Heart left ventricle (tissue), 13 donors: ENCODE results near the gene PAGR1.

ENCODE experiments used
- CTCF ChIP-seq, 12 donors: fragments of 200-600 bp; sonication (generic) in 4 of 12; IDR thresholded peaks; one replicate each; pipeline versions ENCODE4 v1.5.0 to v1.8.0; 2018 to 2022; ENCODE audit warnings: antibody characterized with exemption in 12 of 12, mild to moderate bottlenecking in 5 of 12
- POLR2A ChIP-seq, 2 donors: fragments of 450-650 bp; IDR thresholded peaks; one replicate each; pipeline ENCODE4 v1.6.1; 2017; ENCODE audit warnings: antibody characterized with exemption in 2 of 2, mild to moderate bottlenecking in 2 of 2, moderate library complexity in 2 of 2
- donor health status: ischemic (EF 13 %, LVEDD 7.1; RV severe dilation, severe dysfunction).
- donor health status: DM: no; HTN: yes; CAD: no.
- donor health status: DM: no; HTN: no; CAD: no.
- donor health status: ischemic (EF 25% LVEDD 6.9; RV normal size, moderate dysfunction).
- donor health status: ischemic (EF 25% LVEDD 5.7; RV mildly dilated, moderate dysfunction).
- donor health status: ischemic (EF 35%, LVEDD 5.7; RV mildly dilated, moderate dysfunction).
- donor health status: nonischemic (EF 11% LVEDD 7.7; RV severe dilation, severe dysfunction).
- donor health status: DM: yes; HTN: yes; CAD: no.
- donor health status: PGD.
- donor health status: ischemic (EF 29% LVEDD 5.4; RV normal size, mild dysfunction).
- donor health status: nonischemic (EF 23%, LVEDD 6.1; RV moderate dilation, normal function).

GRCh38 chr16:29830774-29831173 is 14.8 kb downstream of the PAGR1 start:
- no peak for TF ChIP-seq CTCF (IDR thresholded peaks at IDR 0.05)
- no peak for TF ChIP-seq POLR2A (IDR thresholded peaks at IDR 0.05)
